KMS-11 (cell line): ENCODE data around the gene PABPC4L.

ENCODE experiments used
- H2AFZ ChIP-seq: fragments of 200-600 bp; sonication (generic); 2 replicates; pipeline ENCODE4 v1.6.1; 2016; ENCODE audit warnings: antibody characterized with exemption, mixed run types, low read depth
- H3K27ac ChIP-seq: fragments of 200-600 bp; sonication (generic); 2 replicates; pipeline ENCODE4 v1.6.1; 2016; ENCODE audit warnings: mild to moderate bottlenecking, mixed run types
- H3K27me3 ChIP-seq: fragments of 200-600 bp; sonication (generic); 2 replicates; pipeline ENCODE4 v1.6.1; 2017; ENCODE audit warnings: mild to moderate bottlenecking, low read depth, mixed run types, moderate library complexity; ENCODE audit not compliant: insufficient read depth
- H3K36me3 ChIP-seq: fragments of 200-600 bp; sonication (generic); 2 replicates; pipeline ENCODE4 v1.6.1; 2017; ENCODE audit warnings: mild to moderate bottlenecking, mixed run types; ENCODE audit not compliant: insufficient read depth
- H3K4me1 ChIP-seq: fragments of 200-600 bp; sonication (generic); 2 replicates; pipeline ENCODE4 v1.6.1; 2016; ENCODE audit warnings: mild to moderate bottlenecking, low read depth, mixed run types; ENCODE audit not compliant: poor library complexity, severe bottlenecking
- H3K4me2 ChIP-seq: fragments of 200-600 bp; sonication (generic); 2 replicates; pipeline ENCODE4 v1.7.0; 2016; ENCODE audit warnings: mild to moderate bottlenecking, mixed run types
- H3K4me3 ChIP-seq: fragments of 200-600 bp; sonication (generic); IDR thresholded peaks from 2 replicates; pipeline ENCODE4 v1.6.1; 2017; ENCODE audit warnings: low read depth, low read length, mixed read lengths; ENCODE audit not compliant: insufficient read depth
- H3K79me2 ChIP-seq: fragments of 200-600 bp; sonication (generic); 2 replicates; pipeline ENCODE4 v1.6.1; 2016; ENCODE audit warnings: low read depth, mixed run types; ENCODE audit not compliant: insufficient read depth
- H3K9ac ChIP-seq: fragments of 200-600 bp; sonication (generic); 2 replicates; pipeline ENCODE4 v1.6.1; 2016; ENCODE audit warnings: mild to moderate bottlenecking, mixed run types
- H4K20me1 ChIP-seq: fragments of 200-600 bp; sonication (generic); 2 replicates; pipeline ENCODE4 v1.6.1; 2016; ENCODE audit warnings: mild to moderate bottlenecking, mixed run types; ENCODE audit not compliant: insufficient read depth
- TF ChIP-seq, protein P1 (sequence below): fragments of 200-600 bp; sonication (generic); conservative IDR thresholded peaks from 2 replicates; pipeline ENCODE4 v1.6.1; 2017; ENCODE audit warnings: low read depth, mild to moderate bottlenecking, antibody characterized with exemption, low read length, moderate library complexity, mixed read lengths

Gene PABPC4L

DNA sequence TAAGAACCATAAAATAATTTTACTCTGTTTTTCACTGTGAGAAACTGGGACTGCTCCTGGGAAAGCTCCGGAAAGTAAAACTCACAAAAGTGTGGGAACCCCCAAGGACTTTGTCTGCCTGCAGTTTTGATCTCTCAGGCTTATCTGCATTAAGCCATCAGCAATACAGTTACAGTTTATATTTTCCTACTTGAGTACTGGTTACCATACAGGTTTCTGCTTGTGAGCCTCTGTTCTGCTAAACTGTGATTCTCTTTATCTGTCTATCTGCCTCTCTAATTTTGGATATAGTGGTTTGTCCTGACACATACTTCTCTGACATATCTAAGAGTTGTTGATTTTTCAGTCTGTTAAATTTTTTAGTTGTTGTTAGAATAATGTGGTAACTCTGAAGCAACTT, 11.6 kb downstream of the PABPC4L start:
- H3K36me3 ChIP-seq = no peaks in the 10 kb centered on the region
- no peaks in the 10 kb centered on the region for H3K27me3 ChIP-seq
- TF ChIP-seq, protein P1, sequence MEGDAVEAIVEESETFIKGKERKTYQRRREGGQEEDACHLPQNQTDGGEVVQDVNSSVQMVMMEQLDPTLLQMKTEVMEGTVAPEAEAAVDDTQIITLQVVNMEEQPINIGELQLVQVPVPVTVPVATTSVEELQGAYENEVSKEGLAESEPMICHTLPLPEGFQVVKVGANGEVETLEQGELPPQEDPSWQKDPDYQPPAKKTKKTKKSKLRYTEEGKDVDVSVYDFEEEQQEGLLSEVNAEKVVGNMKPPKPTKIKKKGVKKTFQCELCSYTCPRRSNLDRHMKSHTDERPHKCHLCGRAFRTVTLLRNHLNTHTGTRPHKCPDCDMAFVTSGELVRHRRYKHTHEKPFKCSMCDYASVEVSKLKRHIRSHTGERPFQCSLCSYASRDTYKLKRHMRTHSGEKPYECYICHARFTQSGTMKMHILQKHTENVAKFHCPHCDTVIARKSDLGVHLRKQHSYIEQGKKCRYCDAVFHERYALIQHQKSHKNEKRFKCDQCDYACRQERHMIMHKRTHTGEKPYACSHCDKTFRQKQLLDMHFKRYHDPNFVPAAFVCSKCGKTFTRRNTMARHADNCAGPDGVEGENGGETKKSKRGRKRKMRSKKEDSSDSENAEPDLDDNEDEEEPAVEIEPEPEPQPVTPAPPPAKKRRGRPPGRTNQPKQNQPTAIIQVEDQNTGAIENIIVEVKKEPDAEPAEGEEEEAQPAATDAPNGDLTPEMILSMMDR = no peak
- H4K20me1 ChIP-seq = no peaks in the 10 kb centered on the region
- no peak overlapping the region for H3K27ac ChIP-seq
- no peak overlapping the region for H3K9ac ChIP-seq
- no peaks in the 10 kb centered on the region for H3K4me1 ChIP-seq
- H3K79me2 ChIP-seq = no peaks in the 10 kb centered on the region
- H3K4me2 ChIP-seq = no peak overlapping the region
- H3K4me3 ChIP-seq = no peak overlapping the region
- H2AFZ ChIP-seq = no peak overlapping the region

- H3K27ac ChIP-seq = no peak overlapping the region
- no peaks in the 10 kb centered on the region for H3K4me1 ChIP-seq
- H3K4me2 ChIP-seq = no peak overlapping the region
- no peaks in the 10 kb centered on the region for H3K27me3 ChIP-seq
- H3K36me3 ChIP-seq = no peaks in the 10 kb centered on the region
- H2AFZ ChIP-seq = no peak overlapping the region
- no peaks in the 10 kb centered on the region for H4K20me1 ChIP-seq
- H3K79me2 ChIP-seq = no peaks in the 10 kb centered on the region
- H3K9ac ChIP-seq = no peak overlapping the region
- no peak overlapping the region for H3K4me3 ChIP-seq
- TF ChIP-seq, protein P1 = no peak
Observed at GRCh38 chr4:134189480-134189879, 12.1 kb downstream of the PABPC4L start.

- Histone ChIP-seq H3K27ac (no peak overlapping the region), H3K36me3 (no peaks in the 10 kb centered on the region), H3K4me1 (no peaks in the 10 kb centered on the region), H4K20me1 (no peaks in the 10 kb centered on the region), H3K4me3 (no peak overlapping the region), H3K27me3 (no peaks in the 10 kb centered on the region), H3K4me2 (no peak overlapping the region), H2AFZ (no peak overlapping the region), H3K79me2 (no peaks in the 10 kb centered on the region), H3K9ac (no peak overlapping the region)
- TF ChIP-seq, protein P1 = no peak
Observed at GRCh38 chr4:134178706-134179105, 22.9 kb downstream of the PABPC4L start.

DNA sequence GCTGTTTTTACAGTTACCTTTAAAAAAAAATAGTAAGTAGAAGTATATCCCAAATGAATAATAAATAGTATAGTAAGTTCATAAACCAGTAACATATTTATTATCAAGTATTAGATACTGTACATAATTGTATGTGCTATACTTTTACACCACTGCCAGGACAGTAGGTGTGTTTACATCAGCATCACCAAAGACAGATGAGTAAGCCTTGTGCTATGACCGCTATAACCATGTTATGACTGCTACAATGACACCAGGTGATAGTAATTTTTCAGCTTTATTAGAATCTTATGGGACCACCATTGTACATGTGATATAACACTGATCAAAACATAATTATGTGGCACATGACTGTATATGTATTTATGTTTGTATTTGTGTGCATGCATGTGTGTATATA, 27.3 kb downstream of the PABPC4L start:
- TF ChIP-seq, protein P1 = no peak

More for the DNA sequence above, 27.3 kb downstream of the PABPC4L start:
- Histone ChIP-seq H3K4me2 (no peak overlapping the region), H4K20me1 (no peaks in the 10 kb centered on the region), H3K27ac (no peak overlapping the region), H3K9ac (no peak overlapping the region), H3K4me3 (no peak overlapping the region), H2AFZ (no peak overlapping the region), H3K79me2 (no peaks in the 10 kb centered on the region), H3K36me3 (no peaks in the 10 kb centered on the region), H3K27me3 (no peaks in the 10 kb centered on the region), H3K4me1 (no peaks in the 10 kb centered on the region)
